GM19023 (cell line): ENCODE data around the gene C6orf132.

Experiments used
- ATAC-seq: cut with Tn5 transposase; IDR thresholded peaks from one replicate; pipeline ENCODE4 v1.9.1; 2021; ENCODE audit warnings: mild to moderate bottlenecking, moderate library complexity; ENCODE audit not compliant: unreplicated experiment

Gene C6orf132

GRCh38 chr6:42135722-42136121 is 6.7 kb downstream of the C6orf132 start:
- no peak for ATAC-seq

- no peak for ATAC-seq
These were observed 7.3 kb downstream of the C6orf132 start for GRCh38 chr6:42135161-42135560.

- no peak for ATAC-seq
These were observed 8.5 kb downstream of the C6orf132 start for GRCh38 chr6:42133926-42134325.

- ATAC-seq: no peak
These were observed 10.9 kb downstream of the C6orf132 start for GRCh38 chr6:42131531-42131930.

- ATAC-seq: no peak
These were observed 13.1 kb downstream of the C6orf132 start for GRCh38 chr6:42129360-42129676.

GRCh38 chr6:42128460-42129359 is 13.7 kb downstream of the C6orf132 start:
- ATAC-seq: no peak

GRCh38 chr6:42125663-42126062 is 16.8 kb downstream of the C6orf132 start:
- ATAC-seq: no peak

GRCh38 chr6:42125231-42125630 is 17.2 kb downstream of the C6orf132 start:
- no peak for ATAC-seq

GRCh38 chr6:42124223-42124836 is 18.1 kb downstream of the C6orf132 start:
- ATAC-seq: no peak

- ATAC-seq: no peak
These were observed 18.9 kb downstream of the C6orf132 start for GRCh38 chr6:42123379-42124103.

GRCh38 chr6:42120895-42121865 is 21.2 kb downstream of the C6orf132 start:
- no peak for ATAC-seq

GRCh38 chr6:42118162-42119001 is 24.0 kb downstream of the C6orf132 start:
- no peak for ATAC-seq

GRCh38 chr6:42117843-42118161 is 24.6 kb downstream of the C6orf132 start:
- no peak for ATAC-seq

GRCh38 chr6:42113936-42114636 is 28.3 kb downstream of the C6orf132 start:
- ATAC-seq: no peak

- no peak for ATAC-seq
These were observed 30.1 kb downstream of the C6orf132 start for GRCh38 chr6:42112351-42112750.

GRCh38 chr6:42110683-42111082 is 31.7 kb downstream of the C6orf132 start:
- ATAC-seq: no peak

GRCh38 chr6:42108071-42108470 is 34.3 kb downstream of the C6orf132 start:
- ATAC-seq: no peak

- no peak for ATAC-seq
These were observed 36.1 kb downstream of the C6orf132 start for GRCh38 chr6:42106112-42107023.
